SK-N-SH (cell line): Measurements from ENCODE around the gene SERPINA1. TPM values are rescaled to one million over a fixed set of nuclear protein-coding genes. Genes with fewer than 3 reads are reported as not detected.

Source experiments
- CTCF ChIA-PET: fragments of 300-600, 350-600 bp; formaldehyde crosslinking; extraction: SDS; loops from one replicate; lab custom pipeline; 2021; lab: Yijun Ruan, JAX
- POLR2A ChIA-PET: fragments of 350-600 bp; sonication (Branson Sonifier 250); formaldehyde crosslinking; extraction: SDS; loops from one replicate; lab custom pipeline; 2020; ENCODE audit warnings: antibody characterized with exemption, inconsistent platforms; lab: Yijun Ruan, JAX
- DNase-seq: peaks from one replicate; pipeline ENCODE4 v3.0.0; 2012
- H2AFZ ChIP-seq: fragments of 200-600 bp; sonication (generic); 2 replicates; pipeline ENCODE4 v1.8.1; 2016; ENCODE audit warnings: antibody characterized with exemption, mild to moderate bottlenecking, low read depth
- H3F3A ChIP-seq: fragments of 200-600 bp; sonication (generic); replicated peaks from 2 replicates; pipeline ENCODE3; 2016; ENCODE audit warnings: antibody characterized with exemption, mild to moderate bottlenecking; ENCODE audit not compliant: insufficient read depth
- H3K27ac ChIP-seq, 2 experiments: fragments of 200-500 bp in 1 of 2; fragments of 200-600 bp in 1 of 2; sonication (Bioruptor generic) in 1 of 2; sonication (generic), shearing (Covaris generic) in 1 of 2; 2 replicates each; pipeline versions ENCODE4 v1.5.1 to v1.6.1; 2014 to 2016; ENCODE audit warnings: low read depth in 2 of 2, inconsistent platforms in 1 of 2, low read length in 1 of 2, mild to moderate bottlenecking in 1 of 2, mixed read lengths in 1 of 2
- H3K27me3 ChIP-seq: fragments of 200-600 bp; sonication (generic), shearing (Covaris generic); 2 replicates; pipeline ENCODE4 v1.6.1; 2016; ENCODE audit warnings: mixed run types; ENCODE audit not compliant: insufficient read depth
- H3K36me3 ChIP-seq, 2 experiments: fragments of 200-500 bp in 1 of 2; fragments of 200-600 bp in 1 of 2; sonication (Bioruptor generic) in 1 of 2; sonication (generic) in 1 of 2; replicated peaks in 1 of 2; 2 replicates each; pipeline versions ENCODE3 to v1.5.1; 2014 to 2016; ENCODE audit warnings: low read length in 1 of 2, mild to moderate bottlenecking in 1 of 2; ENCODE audit not compliant: insufficient read depth in 2 of 2, control insufficient read depth in 1 of 2
- H3K4me1 ChIP-seq, 2 experiments: fragments of 200-500 bp in 1 of 2; fragments of 200-600 bp in 1 of 2; sonication (Bioruptor generic) in 1 of 2; sonication (generic), shearing (Covaris generic) in 1 of 2; 2 replicates each; pipeline versions ENCODE4 v1.5.1 to v1.6.1; 2014 to 2016; ENCODE audit warnings: low read depth in 1 of 2, low read length in 1 of 2, mixed run types in 1 of 2; ENCODE audit not compliant: insufficient read depth in 2 of 2, control insufficient read depth in 1 of 2
- H3K4me2 ChIP-seq: fragments of 200-600 bp; sonication (generic), shearing (Covaris generic); 2 replicates; pipeline ENCODE4 v1.6.1; 2017; ENCODE audit warnings: mixed run types
- H3K4me3 ChIP-seq, 2 experiments: fragments of 200-500 bp in 1 of 2; fragments of 200-600 bp in 1 of 2; sonication (Bioruptor generic) in 1 of 2; sonication (generic), shearing (Covaris generic) in 1 of 2; 2 replicates each; pipeline versions ENCODE4 v1.5.1 to v1.8.1; 2014 to 2016; ENCODE audit warnings: low read depth in 2 of 2, inconsistent platforms in 1 of 2, low read length in 1 of 2, mild to moderate bottlenecking in 1 of 2, mixed read lengths in 1 of 2, moderate library complexity in 1 of 2
- H3K79me2 ChIP-seq: fragments of 200-600 bp; sonication (generic); 2 replicates; pipeline ENCODE4 v1.8.1; 2017; ENCODE audit warnings: mild to moderate bottlenecking; ENCODE audit not compliant: insufficient read depth
- H3K9ac ChIP-seq: fragments of 200-600 bp; sonication (generic); 2 replicates; pipeline ENCODE4 v1.6.1; 2017; ENCODE audit warnings: mixed run types
- H3K9me2 ChIP-seq: fragments of 200-600 bp; sonication (generic); 2 replicates; pipeline ENCODE4 v1.6.1; 2017; ENCODE audit warnings: mixed run types
- H3K9me3 ChIP-seq: fragments of 200-600 bp; sonication (generic); 2 replicates; pipeline ENCODE4 v1.6.1; 2017; ENCODE audit warnings: mixed run types, mild to moderate bottlenecking, moderate library complexity
- H4K20me1 ChIP-seq: fragments of 200-600 bp; sonication (generic); 2 replicates; pipeline ENCODE4 v1.6.1; 2017; ENCODE audit warnings: mild to moderate bottlenecking, mixed run types; ENCODE audit not compliant: insufficient read depth
- CTCF ChIP-seq: fragments of 200-600 bp; sonication (generic); IDR thresholded peaks from 2 replicates; pipeline ENCODE4 v1.6.1; 2017; ENCODE audit warnings: antibody characterized with exemption, mild to moderate bottlenecking, moderate library complexity
- ELF1 ChIP-seq: IDR thresholded peaks from 2 replicates; pipeline ENCODE4 v1.4.0; 2012
- EZH2phosphoT487 ChIP-seq: fragments of 200-600 bp; sonication (generic); IDR thresholded peaks from 2 replicates; pipeline ENCODE4 v1.6.1; 2017; ENCODE audit warnings: low read depth, mixed run types, mild to moderate bottlenecking, antibody characterized with exemption, moderate library complexity, borderline replicate concordance
- GATA2 ChIP-seq: sonication (generic); formaldehyde crosslinking; IDR thresholded peaks from 2 replicates; pipeline ENCODE4 v1.5.0; 2020; ENCODE audit warnings: mild to moderate bottlenecking, missing genetic modification reagents
- JUND ChIP-seq: IDR thresholded peaks from 2 replicates; pipeline ENCODE4 v1.4.0; 2012
- PBX3 ChIP-seq: IDR thresholded peaks from 2 replicates; pipeline ENCODE4; 2012
- REST ChIP-seq: IDR thresholded peaks from 2 replicates; pipeline ENCODE4 v1.6.1; 2012; ENCODE audit warnings: mild to moderate bottlenecking, low read depth, low read length, moderate library complexity
- SIN3A ChIP-seq: IDR thresholded peaks from 2 replicates; pipeline ENCODE4 v1.6.1; 2012; ENCODE audit warnings: low read depth, mild to moderate bottlenecking, low read length, moderate library complexity, borderline replicate concordance
- SMC3 ChIP-seq: IDR thresholded peaks from 2 replicates; pipeline ENCODE4 v1.6.1; 2012; ENCODE audit warnings: low read depth, low read length, improper control_type of control experiment
- TEAD4 ChIP-seq: IDR thresholded peaks from 2 replicates; pipeline ENCODE4 v1.4.0; 2012; ENCODE audit warnings: mild to moderate bottlenecking, borderline replicate concordance; ENCODE audit not compliant: insufficient read depth
- ZBTB33 ChIP-seq: IDR thresholded peaks from 2 replicates; pipeline ENCODE4 v1.4.0; 2012; ENCODE audit warnings: low read depth, borderline replicate concordance
- WGBS: methylation state at CpG from one replicate; pipeline ENCODE4 v1.1.6; 2017; ENCODE audit warnings: low lambda C conversion rate; 5-methylcytosine and 5-hydroxymethylcytosine counted together
- polyA plus RNA-seq, 3 experiments: library from polyadenylated mRNA; depleted of rRNA; stranded (reverse); fragments of >200 nt; gene quantifications; 2 replicates each; pipeline ENCODE4 v1.2.3, GENCODE V29; 2012

Gene SERPINA1
- polyA plus RNA-seq, 1 of the 3 experiments (the other 2 are of a cell fraction): 11.3 TPM

- no peaks in the 10 kb centered on the region for H3K27me3 ChIP-seq
- no peak for TF ChIP-seq EZH2phosphoT487
- no peak for TF ChIP-seq SMC3
- no peak for TF ChIP-seq CTCF
- no peak for TF ChIP-seq TEAD4
- TF ChIP-seq PBX3: no peak
- no peak for TF ChIP-seq ELF1
- no peak for TF ChIP-seq ZBTB33
- TF ChIP-seq REST: no peak
- no peak for TF ChIP-seq GATA2 (CRISPR knock-in tag)
- no peak for TF ChIP-seq JUND
- no peak for TF ChIP-seq SIN3A
- H3K4me1 ChIP-seq: no peaks in the 10 kb centered on the region
- WGBS: 63% methylated on average over 3 of the region's 5 CpGs
- no peaks in the 10 kb centered on the region for H3K9me3 ChIP-seq
- H2AFZ ChIP-seq: no peak overlapping the region
- no peak for DNase-seq
- H3K4me3 ChIP-seq: no peak overlapping the region
- H3K36me3 ChIP-seq: no peaks in the 10 kb centered on the region
- no peaks in the 10 kb centered on the region for H4K20me1 ChIP-seq
- ChIA-PET POLR2A (no interaction called here), CTCF (no interaction called here)
- no peak overlapping the region for H3K4me2 ChIP-seq
- no peaks in the 10 kb centered on the region for H3F3A ChIP-seq
- no peaks in the 10 kb centered on the region for H3K79me2 ChIP-seq
- H3K9ac ChIP-seq: no peak overlapping the region
- H3K27ac ChIP-seq: no peak overlapping the region
- no peaks in the 10 kb centered on the region for H3K9me2 ChIP-seq
These were observed 23.4 kb downstream of the SERPINA1 start for GRCh38 chr14:94364964-94365363.
